Measurements from ENCODE around the gene ZNF793. TPM values are rescaled to one million over a fixed set of nuclear protein-coding genes. Genes with fewer than 3 reads are reported as not detected.
A peak's percentile ranks its signal among the peaks of the same experiment; 100 is the strongest.

The ZNF793 gene
- total and polyA plus RNA-seq, 2 experiments from 2014 or later = 1.8 to 2.4 TPM

DNA sequence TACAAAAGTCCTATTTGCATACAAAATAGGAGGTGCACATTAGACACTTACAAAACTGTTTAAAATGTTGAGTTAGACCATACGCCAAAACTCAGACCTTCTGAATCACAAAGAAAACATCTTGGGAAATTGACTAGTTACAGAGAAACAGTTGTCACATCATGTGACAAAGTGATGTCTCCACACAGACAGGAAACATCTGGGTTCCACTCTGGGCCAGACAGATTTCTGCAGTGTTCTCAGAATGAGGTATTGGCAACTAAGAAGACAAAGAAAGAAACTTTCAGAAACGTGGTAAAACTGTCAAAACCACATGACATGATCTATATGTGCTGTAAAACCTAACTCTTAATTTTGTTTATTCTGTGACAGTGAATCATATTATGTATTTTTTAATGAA, 6.7 kb downstream of the ZNF793 start:
- no peak for DNase-seq
- peaks cover 22% of the 10 kb centered on the region for H3K36me3 ChIP-seq (ENCODE audit: low read depth)
- in situ Hi-C loops (cut with MboI) = no loop called here
- H4K20me1 ChIP-seq (ENCODE audit: insufficient read depth) = no peaks in the 10 kb centered on the region
- H3K27ac ChIP-seq = no peak overlapping the region
- no peak overlapping the region for H2AFZ ChIP-seq
- H3K27me3 ChIP-seq (replicated peaks; ENCODE audit: insufficient read depth) = no peaks in the 10 kb centered on the region
- peaks cover 5% of the 10 kb centered on the region for H3K9me3 ChIP-seq (ENCODE audit: low read depth)
- H3K4me3 ChIP-seq = no peak overlapping the region
- H3K4me2 ChIP-seq (ENCODE audit: unreplicated experiment) = no peak overlapping the region
- TF ChIP-seq EZH2 (IDR thresholded peaks at IDR 0.05; ENCODE audit: insufficient read depth, poor library complexity, severe bottlenecking) (no peak), EZH2phosphoT487 (IDR thresholded peaks at IDR 0.05; ENCODE audit: insufficient read depth, low read depth) (no peak)
- H3K4me1 ChIP-seq (ENCODE audit: insufficient read depth) = no peaks in the 10 kb centered on the region
- no peak overlapping the region for H3K9ac ChIP-seq
- no peaks in the 10 kb centered on the region for H3K79me2 ChIP-seq (ENCODE audit: insufficient read depth)
- 30 to 37% methylated on average over 2 of the region's 2 CpGs for WGBS, 2 experiments (ENCODE audit: low coverage in 1 of 2, low lambda C conversion rate in 2 of 2, missing lambda C conversion rate in 2 of 2)
- no peaks in the 10 kb centered on the region for H3F3A ChIP-seq (ENCODE audit: insufficient read depth)
- no peaks in the 10 kb centered on the region for H3K9me2 ChIP-seq (ENCODE audit: insufficient read depth)

DNA sequence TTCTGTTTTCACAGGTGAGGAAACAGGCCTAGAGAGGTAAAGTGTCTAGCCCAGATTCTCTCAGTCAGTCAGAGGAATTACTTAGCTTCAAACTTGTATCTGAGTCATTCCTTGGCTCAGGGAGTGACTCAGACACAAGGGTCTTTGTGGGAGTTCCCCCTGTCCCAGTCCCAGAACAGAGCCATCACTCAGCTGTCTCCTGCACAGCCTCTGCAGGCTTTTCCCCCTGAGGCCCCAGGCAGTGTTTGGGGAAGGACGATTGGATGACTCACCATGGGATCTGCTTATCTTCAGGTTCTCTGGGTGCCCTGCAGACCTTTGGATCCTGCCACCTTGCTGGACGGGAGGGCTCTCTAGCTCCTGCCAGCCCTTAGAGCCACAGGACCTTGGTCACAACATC, 13.2 kb downstream of the ZNF793 start:
- Histone ChIP-seq H3K9ac (no peak overlapping the region), H4K20me1 (ENCODE audit: insufficient read depth) (no peaks in the 10 kb centered on the region), H3K27me3 (replicated peaks; ENCODE audit: insufficient read depth) (no peaks in the 10 kb centered on the region), H3K9me2 (ENCODE audit: insufficient read depth) (no peaks in the 10 kb centered on the region), H3K79me2 (ENCODE audit: insufficient read depth) (no peaks in the 10 kb centered on the region), H3K4me2 (ENCODE audit: unreplicated experiment) (no peak overlapping the region), H3K36me3 (ENCODE audit: low read depth) (peaks cover 15% of the 10 kb centered on the region; the same call in 1 of the 2 replicates), H2AFZ (no peak overlapping the region), H3F3A (ENCODE audit: insufficient read depth) (no peaks in the 10 kb centered on the region), H3K4me1 (ENCODE audit: insufficient read depth) (no peaks in the 10 kb centered on the region), H3K9me3 (ENCODE audit: low read depth) (no peaks in the 10 kb centered on the region), H3K4me3 (no peak overlapping the region), H3K27ac (no peak overlapping the region)
- 44 to 83% methylated on average over 2 of the region's 2 CpGs for whole genome bisulfite sequencing, 2 experiments (ENCODE audit: low coverage in 1 of 2, low lambda C conversion rate in 2 of 2, missing lambda C conversion rate in 2 of 2)
- TF ChIP-seq EZH2phosphoT487 (IDR thresholded peaks at IDR 0.05; ENCODE audit: insufficient read depth, low read depth) (no peak), EZH2 (IDR thresholded peaks at IDR 0.05; ENCODE audit: insufficient read depth, poor library complexity, severe bottlenecking) (no peak)
- no peak for DNase-seq
- in situ Hi-C loops (cut with MboI) = no loop called here

DNA sequence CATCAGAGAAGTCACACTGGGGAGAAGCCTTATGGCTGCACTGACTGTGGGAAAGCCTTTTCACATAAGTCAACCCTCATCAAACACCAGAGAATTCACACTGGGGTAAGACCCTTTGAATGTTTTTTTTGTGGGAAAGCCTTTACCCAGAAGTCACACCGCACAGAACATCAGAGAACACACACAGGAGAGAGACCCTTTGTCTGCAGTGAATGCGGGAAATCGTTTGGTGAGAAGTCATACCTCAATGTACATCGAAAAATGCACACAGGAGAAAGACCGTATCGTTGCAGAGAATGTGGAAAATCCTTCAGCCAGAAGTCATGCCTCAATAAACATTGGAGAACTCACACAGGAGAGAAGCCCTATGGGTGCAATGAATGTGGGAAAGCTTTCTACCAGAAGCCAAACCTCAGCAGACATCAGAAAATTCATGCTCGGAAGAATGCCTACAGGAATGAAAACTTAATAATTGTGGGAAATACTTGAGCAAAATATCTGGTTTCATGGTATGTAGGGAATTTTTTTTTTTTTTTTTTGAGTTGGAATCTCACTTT, 30.7 kb downstream of the ZNF793 start:
- no peaks in the 10 kb centered on the region for H3K9me3 ChIP-seq (ENCODE audit: low read depth)
- H3K4me3 ChIP-seq = no peak overlapping the region
- H3F3A ChIP-seq (ENCODE audit: insufficient read depth) = no peaks in the 10 kb centered on the region
- WGBS, 2 experiments (ENCODE audit: low coverage in 1 of 2, low lambda C conversion rate in 2 of 2, missing lambda C conversion rate in 2 of 2) = 73 to 78% methylated on average over 7 of the region's 7 CpGs
- H3K79me2 ChIP-seq (ENCODE audit: insufficient read depth) = no peaks in the 10 kb centered on the region
- no peaks in the 10 kb centered on the region for H4K20me1 ChIP-seq (ENCODE audit: insufficient read depth)
- H3K4me2 ChIP-seq (ENCODE audit: unreplicated experiment) = no peak overlapping the region
- H3K27ac ChIP-seq = no peak overlapping the region
- H2AFZ ChIP-seq = no peak overlapping the region
- no peaks in the 10 kb centered on the region for H3K27me3 ChIP-seq (replicated peaks; ENCODE audit: insufficient read depth)
- no peaks in the 10 kb centered on the region for H3K9me2 ChIP-seq (ENCODE audit: insufficient read depth)
- H3K36me3 ChIP-seq (ENCODE audit: low read depth) = peaks cover 31% of the 10 kb centered on the region
- H3K9ac ChIP-seq = no peak overlapping the region
- H3K4me1 ChIP-seq (ENCODE audit: insufficient read depth) = no peaks in the 10 kb centered on the region
- TF ChIP-seq EZH2 (IDR thresholded peaks at IDR 0.05; ENCODE audit: insufficient read depth, poor library complexity, severe bottlenecking) (no peak), EZH2phosphoT487 (IDR thresholded peaks at IDR 0.05; ENCODE audit: insufficient read depth, low read depth) (no peak)
- peak; percentile 10 for DNase-seq
- in situ Hi-C loops (cut with MboI) = no loop called here

DNA sequence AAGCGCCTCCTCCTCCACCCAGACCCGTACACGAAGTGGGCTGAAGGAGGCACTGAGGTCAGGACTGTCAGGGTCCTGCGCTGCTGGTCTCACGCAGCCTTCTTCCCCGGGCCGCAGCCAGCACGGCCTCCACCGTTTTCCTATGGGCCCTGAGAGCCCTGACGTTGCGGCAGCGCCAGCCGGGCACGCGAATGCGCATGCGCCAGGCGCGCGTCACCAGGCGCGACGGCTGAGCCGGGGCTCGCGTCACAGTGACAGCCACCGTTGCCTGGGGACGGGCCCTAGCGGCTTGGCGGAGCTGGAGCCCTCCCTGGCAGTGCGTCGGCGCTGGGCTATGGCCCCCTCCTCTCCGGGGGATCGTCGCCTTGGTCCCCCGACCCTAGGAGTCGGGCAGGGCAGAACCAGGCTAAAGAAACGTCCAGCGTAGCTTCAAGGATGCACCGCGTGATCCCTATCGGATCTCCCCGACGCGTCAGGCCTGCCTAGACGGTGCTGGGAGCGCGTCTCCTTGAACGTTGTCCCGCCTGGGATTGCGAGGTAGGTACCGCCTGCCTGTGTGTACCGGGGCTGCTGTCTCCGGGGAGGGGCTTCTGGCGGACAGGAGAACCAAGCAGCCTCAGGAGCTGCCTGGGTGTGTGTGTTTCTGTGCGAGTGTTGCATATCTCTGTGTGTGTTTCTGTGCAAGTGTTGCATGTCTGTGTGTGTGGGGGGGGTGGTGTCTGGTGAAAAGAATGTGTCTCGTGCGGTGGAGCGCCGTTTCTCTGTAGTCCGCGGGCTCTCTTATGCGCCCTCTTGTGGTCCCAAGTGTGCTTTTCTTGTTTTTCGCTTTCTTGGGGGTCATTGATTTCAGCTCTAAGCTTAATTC, 44.6 kb downstream of the ZNF793 start:
- no peak for TF ChIP-seq EZH2phosphoT487 (IDR thresholded peaks at IDR 0.05; ENCODE audit: insufficient read depth, low read depth)
- no peak for TF ChIP-seq EZH2 (IDR thresholded peaks at IDR 0.05; ENCODE audit: insufficient read depth, poor library complexity, severe bottlenecking)
- in situ Hi-C loops (cut with MboI) = no loop called here
- H3K9me3 ChIP-seq (ENCODE audit: low read depth) = peaks cover 10% of the 10 kb centered on the region
- H3K27ac ChIP-seq = peak overlapping the region; percentile 84
- no peaks in the 10 kb centered on the region for H4K20me1 ChIP-seq (ENCODE audit: insufficient read depth)
- peak; percentile 75 for DNase-seq
- H3K27me3 ChIP-seq (replicated peaks; ENCODE audit: insufficient read depth) = no peaks in the 10 kb centered on the region
- no peaks in the 10 kb centered on the region for H3K9me2 ChIP-seq (ENCODE audit: insufficient read depth)
- peak overlapping the region; percentile 81 for H3K4me3 ChIP-seq
- peaks cover 17% of the 10 kb centered on the region; the same call in 1 of the 2 replicates for H3K79me2 ChIP-seq (ENCODE audit: insufficient read depth)
- peak overlapping the region; percentile 94 for H2AFZ ChIP-seq
- peak overlapping the region; percentile 91 for H3K9ac ChIP-seq
- peaks cover 4% of the 10 kb centered on the region for H3F3A ChIP-seq (ENCODE audit: insufficient read depth)
- H3K36me3 ChIP-seq (ENCODE audit: low read depth) = peaks cover 4% of the 10 kb centered on the region; the same call in 1 of the 2 replicates
- no peaks in the 10 kb centered on the region for H3K4me1 ChIP-seq (ENCODE audit: insufficient read depth)
- WGBS, 2 experiments (ENCODE audit: low coverage in 1 of 2, low lambda C conversion rate in 2 of 2, missing lambda C conversion rate in 2 of 2) = 6 to 9% methylated on average over 47 to 59 of the region's 65 CpGs
- peak overlapping the region; percentile 57 for H3K4me2 ChIP-seq (ENCODE audit: unreplicated experiment)

Data from GM23248 (cell line).